Hematopoietic multipotent progenitor cell (in vitro differentiated cells): ENCODE data around the gene BPIFB6. TPM values are rescaled to one million over a fixed set of nuclear protein-coding genes. Genes with fewer than 3 reads are reported as not detected.
A peak's percentile ranks its signal among the peaks of the same experiment; 100 is the strongest.

ENCODE experiments used
- DNase-seq, 3 donors: peaks; one replicate each; pipeline ENCODE4 v3.0.0-alpha.2; 2011 to 2015; ENCODE audit warnings: low read depth in 2 of 3, low spot score in 2 of 3
- total RNA-seq: library from RNA; depleted of rRNA; stranded (reverse); fragments of >200 nt; gene quantifications from one replicate; pipeline ENCODE4 v1.2.3, GENCODE V29; 2012

The BPIFB6 gene
- total RNA-seq, 1 donor: not detected

- no peak for DNase-seq
These were observed 28.4 kb downstream of the BPIFB6 start for GRCh38 chr20:33059741-33060390.

- peak in 2 of 3 donors; percentile 26 to 70 for DNase-seq
These were observed 30.2 kb downstream of the BPIFB6 start for GRCh38 chr20:33061658-33062028.

DNA sequence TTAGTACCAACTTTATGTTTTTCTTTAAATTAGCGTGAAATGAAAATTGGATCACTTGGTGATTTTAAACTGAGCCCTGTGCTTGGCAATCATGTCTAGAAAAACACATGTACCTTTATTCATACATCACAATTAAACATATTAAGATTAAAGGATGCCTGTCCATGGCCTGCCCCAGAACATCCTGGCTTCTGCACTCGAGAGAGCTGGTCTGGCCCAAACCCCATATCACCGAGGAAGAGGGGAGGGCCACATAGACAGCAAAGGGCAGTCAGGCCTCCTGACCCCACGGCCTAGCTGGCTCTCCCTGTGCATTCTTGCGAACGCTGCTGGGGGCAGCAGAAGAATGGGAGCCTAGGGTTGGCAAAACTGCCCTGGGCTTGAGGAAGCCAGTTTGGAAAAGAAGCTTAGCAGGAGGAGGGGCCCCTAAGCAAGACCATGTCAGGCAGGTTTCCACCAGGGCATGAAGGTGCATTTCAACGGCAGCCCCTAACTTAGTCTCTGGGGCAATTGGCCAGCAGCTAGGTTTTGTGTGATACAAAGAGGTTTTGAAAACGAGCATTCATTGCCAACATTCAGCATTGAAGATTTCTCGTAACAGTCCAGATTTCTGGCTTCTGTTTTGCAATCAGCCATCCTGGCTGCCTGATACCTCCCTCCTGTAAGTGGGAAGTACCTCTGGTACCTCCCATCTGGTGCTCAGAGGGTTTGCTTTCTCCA lies 30.8 kb downstream of the BPIFB6 start:
- DNase-seq: no peak

DNA sequence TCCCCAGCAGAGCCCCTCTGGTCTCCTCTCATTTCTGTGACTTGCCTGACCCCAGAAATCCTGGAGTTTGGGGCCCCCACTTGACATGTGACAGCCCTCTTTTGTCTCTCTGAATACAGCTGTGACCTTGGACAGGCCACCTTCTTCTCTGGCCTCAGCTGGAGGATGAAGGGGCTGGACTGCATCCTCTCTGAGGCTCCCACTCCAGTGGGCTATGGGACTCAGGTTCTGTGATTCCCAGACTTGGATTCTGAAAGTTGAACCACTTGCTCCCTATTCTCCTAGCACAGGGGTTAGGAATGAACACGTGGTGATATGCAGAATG lies 31.3 kb downstream of the BPIFB6 start:
- no peak for DNase-seq

DNA sequence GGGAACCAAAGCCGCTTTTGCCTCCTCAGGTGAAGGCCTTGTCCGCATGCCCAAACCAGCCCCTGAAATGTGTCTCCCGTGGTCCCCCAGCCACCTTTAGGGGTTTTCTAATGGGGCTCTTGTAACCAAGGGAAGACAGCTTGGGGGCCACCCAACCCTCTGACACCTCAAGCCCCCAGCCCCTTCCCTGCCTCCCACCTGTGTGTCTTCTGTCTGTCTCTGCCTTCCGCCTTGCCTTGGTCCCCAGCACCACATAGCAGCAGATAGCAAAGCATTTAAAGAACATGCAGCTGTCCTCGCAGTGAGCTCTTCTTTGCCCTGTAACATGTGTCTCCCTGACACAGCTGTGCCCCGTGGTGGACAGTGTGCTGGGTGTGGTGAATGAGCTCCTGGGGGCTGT lies 31.8 kb downstream of the BPIFB6 start:
- DNase-seq: no peak

- no peak for DNase-seq
These were observed 33.3 kb downstream of the BPIFB6 start for GRCh38 chr20:33064572-33065287.

GRCh38 chr20:33065785-33066184 lies 34.3 kb downstream of the BPIFB6 start:
- no peak for DNase-seq

DNA sequence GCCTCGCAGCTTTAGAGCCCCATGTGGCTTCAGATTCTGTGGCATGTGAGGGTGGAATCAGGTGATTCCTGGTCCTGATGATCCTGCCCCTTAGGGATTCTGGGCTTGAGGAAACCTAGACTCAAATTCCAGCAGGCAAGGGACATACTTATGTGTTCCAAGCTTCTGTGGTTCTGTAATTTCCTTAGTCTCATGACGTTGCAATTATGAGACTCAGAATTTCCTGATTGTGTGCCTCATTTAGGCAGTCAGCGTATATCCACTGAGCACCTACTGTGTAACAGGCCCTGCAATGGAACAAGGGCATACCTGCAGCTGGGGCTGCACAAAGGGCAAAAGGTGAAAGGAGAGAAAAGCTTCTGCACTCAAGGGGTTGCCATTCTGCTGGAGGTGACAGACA lies 36.4 kb downstream of the BPIFB6 start:
- DNase-seq: peak in 2 of 3 donors; percentile 17 to 27

DNA sequence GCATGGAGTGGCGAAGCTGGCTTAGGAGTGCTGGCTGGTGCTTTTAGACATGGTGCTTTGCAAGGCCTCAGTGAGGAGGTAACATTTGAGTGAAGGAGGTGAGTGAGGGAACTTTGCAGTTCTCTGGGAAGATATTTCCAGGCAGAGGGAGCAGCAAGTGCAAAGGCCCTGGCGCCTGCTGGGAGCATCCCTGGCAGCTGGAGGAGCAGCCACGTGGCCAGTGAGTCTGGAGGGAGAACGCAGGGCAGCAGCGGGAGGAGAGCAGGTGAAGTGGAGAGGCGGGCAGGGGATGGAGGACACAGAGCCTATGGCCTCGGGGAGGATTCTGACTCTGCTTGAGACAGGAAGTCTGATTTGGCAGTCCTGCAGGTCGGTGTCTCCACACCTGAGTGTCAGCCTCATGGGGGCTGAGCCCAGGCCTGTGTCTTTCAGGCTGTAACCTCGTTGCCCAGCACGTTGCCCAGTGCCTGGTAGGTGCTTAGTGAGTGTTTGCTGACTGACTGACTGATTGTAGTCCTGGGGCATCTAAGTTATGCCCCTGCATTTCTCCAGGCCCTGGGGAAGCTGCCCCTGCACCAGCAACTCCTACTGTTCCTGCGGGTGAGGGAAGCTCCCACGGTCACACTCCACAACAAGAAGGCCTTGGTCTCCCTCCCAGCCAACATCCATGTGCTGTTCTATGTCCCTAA lies 36.9 kb downstream of the BPIFB6 start:
- no peak for DNase-seq

GRCh38 chr20:33069673-33070072 lies 38.2 kb downstream of the BPIFB6 start:
- DNase-seq: no peak

- DNase-seq: peak in 2 of 3 donors; percentile 37 to 60
These were observed 38.9 kb downstream of the BPIFB6 start for GRCh38 chr20:33070111-33071053.

GRCh38 chr20:33071198-33071597 lies 39.8 kb downstream of the BPIFB6 start:
- DNase-seq: no peak

- DNase-seq: no peak
These were observed 40.9 kb downstream of the BPIFB6 start for GRCh38 chr20:33072362-33072761.

DNA sequence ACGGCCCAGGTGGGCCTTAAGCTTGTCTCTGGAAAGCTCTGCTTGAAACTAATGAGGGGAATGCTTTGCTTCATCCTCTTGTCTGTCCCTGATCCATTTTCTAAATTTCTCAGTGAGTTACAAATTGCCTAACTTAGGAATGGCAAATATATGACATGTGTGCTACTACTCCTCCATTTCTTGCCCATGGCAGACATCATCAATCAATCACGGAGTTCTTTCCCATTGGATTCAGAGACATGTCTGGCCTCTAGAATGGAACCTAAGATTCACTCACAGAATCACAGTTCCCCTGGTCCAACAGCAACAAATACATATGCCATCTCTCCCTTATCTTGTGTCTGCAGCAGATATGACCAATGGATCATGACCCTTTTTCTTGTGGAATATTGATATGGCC lies 41.4 kb downstream of the BPIFB6 start:
- DNase-seq: no peak

- DNase-seq: no peak
These were observed 43.2 kb downstream of the BPIFB6 start for GRCh38 chr20:33074675-33075074.

- no peak for DNase-seq
These were observed 43.8 kb downstream of the BPIFB6 start for GRCh38 chr20:33075281-33075680.

DNA sequence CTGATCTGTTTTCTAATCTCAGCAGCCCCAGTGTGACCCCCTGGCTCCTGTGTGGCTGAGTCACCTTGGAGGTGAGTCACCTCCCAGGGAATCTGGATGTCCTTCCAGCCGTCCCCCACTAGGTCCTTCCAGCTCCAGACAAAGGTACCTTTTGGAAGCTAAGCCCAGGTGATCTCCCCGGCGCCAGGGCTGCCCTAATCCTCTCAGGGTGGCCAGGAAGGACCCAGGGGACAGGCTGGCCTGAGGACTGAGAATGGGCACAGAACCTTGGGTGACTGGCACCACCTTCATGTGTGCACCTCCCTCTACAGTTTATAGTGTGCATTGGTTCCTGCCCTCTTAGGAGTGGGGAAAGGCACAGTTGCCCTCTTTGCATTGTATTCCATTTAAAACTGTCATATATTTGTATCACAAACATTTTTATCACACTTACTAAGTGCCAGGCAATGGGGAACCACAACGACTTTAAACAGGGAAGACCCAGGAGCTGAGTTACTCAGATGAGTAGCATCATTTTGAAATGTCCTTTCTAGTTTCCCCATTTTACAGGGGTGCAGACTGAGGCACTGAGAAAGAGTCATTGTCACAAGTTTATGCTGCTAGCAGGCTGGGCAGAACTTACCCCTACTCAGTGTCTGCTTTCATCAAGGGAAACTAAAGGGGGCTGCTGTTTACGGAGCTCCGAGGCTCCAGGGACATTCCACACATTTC lies 45.4 kb downstream of the BPIFB6 start:
- DNase-seq: peak in 1 of 3 donors; percentile 26

GRCh38 chr20:33079259-33079658 lies 47.8 kb downstream of the BPIFB6 start, which contains the start of gene BPIFB4:
TSS of gene BPIFB4 (plus strand) at chr20:33079643. CDS start at chr20:33081527, 1,884 bp downstream.
- DNase-seq: no peak

DNA sequence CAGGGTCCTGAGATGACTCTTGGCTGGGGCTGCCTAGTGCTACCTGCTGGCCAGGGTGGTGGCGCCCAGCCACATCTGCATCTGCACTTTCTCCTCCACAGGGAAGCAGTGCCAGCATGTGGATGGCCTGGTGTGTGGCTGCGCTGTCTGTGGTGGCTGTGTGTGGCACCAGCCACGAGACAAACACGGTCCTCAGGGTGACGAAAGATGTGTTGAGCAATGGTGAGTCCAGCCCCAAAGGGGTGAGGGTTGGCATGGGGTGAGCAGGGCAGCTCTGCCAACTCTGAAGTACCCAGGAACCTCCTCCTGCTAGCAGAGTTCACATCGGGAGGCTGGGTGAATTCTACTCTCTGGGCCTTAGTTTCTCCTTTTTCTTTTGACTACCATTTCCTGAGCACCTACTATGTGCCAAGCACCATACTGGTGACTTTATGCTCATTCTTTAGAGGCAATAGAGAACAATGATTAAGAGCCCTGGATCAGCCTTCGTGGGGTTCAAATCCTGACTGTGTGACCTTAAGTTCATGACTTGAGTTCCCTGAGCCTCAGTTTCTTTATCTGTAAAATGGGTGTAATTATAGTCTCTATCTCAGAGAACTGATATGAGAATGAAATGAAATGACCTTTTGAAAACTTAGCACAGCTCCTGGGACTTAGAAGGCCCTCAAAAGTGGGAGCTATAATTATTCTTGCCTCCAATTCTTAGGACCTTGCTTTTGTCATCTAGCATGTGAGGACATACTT lies 50.1 kb downstream of the BPIFB6 start:
- no peak for DNase-seq
